ENCODE measurements around the gene ASB10. TPM values are rescaled to one million over a fixed set of nuclear protein-coding genes. Genes with fewer than 3 reads are reported as not detected.

Gene ASB10
- total RNA-seq, 1 experiment from 2014 or later, result not detected

DNA sequence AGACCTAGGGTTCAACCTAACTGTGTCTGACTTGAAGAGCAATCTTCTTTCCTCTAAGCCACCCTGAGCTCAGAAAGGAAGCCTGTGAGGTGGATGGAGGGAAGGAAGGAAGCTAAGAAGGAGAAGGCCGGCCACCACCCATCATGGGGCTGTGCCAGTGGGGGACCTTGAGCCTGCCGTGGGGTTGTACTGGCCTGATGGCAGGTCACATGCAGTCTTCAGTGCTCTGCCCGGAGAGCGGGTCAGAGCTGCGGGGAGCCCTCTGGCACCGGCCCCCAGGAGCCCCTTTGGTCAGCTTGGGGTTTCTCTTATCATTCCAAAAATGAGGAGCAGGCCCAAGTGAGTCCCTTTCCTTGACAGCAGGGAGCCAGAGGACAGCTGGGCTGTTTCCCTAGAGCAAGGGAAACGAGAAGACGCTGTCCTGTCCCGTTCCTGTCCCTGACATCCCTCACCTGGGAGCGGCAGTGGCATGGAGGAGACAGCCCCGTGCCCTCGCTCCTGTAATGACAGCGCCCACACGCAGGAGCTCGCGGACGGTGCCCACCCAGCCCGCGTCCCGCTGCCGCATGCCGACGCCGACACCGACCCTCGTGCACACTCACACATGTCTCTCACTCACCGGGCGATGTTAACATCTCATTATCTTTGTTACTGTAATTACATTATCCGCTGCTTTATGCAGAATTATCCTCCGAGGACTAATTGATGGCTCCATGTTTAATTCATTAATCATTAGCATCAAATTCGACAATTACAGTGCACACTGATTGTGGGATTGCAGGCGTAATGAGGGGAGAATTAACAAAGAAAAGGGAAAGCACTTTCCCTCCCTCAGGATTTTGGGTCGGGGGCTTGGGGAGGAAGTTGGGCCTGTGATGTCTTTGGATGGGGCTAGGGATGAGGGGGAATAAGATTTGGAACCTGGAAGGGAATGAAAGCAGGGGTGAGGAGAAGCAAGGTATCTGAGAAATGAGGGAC lies 50.9 kb downstream of the ASB10 start:
- no peak for DNase-seq (ENCODE audit: low read depth)

DNA sequence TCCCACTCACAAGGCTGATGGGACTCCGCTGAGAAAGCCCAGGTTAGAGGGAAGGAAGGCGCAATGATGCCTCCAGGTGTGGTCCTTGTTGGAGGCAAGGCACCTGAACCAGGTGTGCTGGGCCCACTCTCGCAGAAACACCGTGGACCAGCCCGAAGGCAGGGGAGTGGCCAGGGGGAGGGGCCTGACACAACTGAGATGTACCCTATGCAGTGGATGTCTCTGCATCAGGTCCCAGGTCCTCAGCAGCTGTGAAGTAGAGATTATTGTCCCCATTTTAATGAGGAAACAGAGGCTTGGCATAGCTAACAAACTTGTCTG lies 51.6 kb downstream of the ASB10 start:
- no peak for DNase-seq (ENCODE audit: low read depth)

DNA sequence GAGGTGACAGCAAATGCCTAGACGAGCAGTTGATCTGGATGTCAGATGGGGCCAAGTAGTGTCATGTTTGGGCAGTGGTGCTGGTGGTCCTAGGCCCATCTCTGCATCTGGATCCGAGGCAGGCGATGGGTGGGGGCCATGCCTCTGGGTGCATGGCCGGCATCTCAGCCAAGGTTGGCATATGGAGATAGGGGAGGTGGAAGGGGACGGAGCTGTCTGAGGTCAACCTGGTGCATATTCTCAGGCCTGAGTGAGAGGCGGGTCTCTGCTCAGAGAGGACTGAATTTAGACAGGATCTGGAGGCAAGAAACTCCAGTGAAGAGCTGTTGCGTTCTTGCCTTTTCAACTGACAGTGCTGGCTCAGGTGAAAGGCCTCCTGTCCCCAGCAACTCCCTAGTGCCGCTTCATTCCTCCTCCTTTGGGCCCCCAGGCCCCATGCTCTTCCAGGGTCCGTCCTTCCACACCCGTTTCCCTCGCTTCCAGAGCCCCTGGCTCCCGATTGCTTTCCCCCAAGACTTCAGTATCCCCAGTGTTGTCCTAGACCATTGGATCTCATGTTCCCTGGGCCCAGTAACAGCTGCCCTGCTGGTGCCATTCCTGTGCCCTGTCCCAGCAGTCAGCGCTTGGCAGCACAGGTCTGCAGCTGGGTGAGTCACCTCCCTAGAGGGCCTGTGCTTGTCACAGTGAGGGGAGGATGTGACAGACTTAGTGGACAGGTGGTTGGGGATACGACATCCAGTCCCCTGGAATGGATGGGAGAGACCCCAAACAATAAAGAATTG lies 52.1 kb downstream of the ASB10 start:
- no peak for DNase-seq (ENCODE audit: low read depth)

GRCh38 chr7:151133986-151134742 lies 52.9 kb downstream of the ASB10 start:
- no peak for DNase-seq (ENCODE audit: low read depth)

DNA sequence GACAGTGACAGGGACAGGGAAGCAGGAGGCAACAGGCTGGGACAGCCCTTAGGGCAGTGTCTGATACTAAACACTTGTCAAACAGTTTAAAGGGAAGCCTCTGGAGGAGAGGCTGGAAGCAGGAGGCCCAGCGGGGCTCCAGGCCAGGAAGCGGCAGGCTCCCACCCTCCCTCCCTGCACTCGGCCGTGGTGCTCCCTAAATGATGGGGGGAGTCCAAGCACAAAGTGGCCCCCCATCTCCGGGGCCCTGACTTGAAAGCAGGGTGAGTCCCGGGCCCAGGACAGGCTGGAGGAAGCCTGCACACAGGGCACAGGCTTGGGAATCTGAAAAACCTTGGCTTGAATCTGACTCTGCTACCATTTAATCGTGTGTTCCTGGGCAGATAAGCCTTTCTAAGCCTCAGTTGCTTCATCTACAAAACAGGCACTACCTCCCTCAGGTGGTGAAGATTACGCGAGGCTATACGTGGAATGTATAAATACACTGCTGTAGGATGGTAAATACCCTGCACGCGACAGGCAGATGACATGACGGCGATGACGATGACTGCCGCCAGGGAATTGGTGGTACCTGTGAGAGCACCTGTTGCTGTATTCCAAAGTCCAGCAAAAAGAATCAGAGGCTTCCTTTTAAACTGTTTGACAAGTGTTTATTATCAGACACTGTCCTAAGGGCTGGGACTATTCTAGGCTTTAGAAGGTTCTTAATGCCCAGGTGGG lies 53.6 kb downstream of the ASB10 start:
- DNase-seq (ENCODE audit: low read depth), result no peak

GRCh38 chr7:151132461-151133205 lies 54.4 kb downstream of the ASB10 start:
- no peak for DNase-seq (ENCODE audit: low read depth)

- no peak for DNase-seq (ENCODE audit: low read depth)
These were observed 55.3 kb downstream of the ASB10 start for GRCh38 chr7:151131592-151132293.

DNA sequence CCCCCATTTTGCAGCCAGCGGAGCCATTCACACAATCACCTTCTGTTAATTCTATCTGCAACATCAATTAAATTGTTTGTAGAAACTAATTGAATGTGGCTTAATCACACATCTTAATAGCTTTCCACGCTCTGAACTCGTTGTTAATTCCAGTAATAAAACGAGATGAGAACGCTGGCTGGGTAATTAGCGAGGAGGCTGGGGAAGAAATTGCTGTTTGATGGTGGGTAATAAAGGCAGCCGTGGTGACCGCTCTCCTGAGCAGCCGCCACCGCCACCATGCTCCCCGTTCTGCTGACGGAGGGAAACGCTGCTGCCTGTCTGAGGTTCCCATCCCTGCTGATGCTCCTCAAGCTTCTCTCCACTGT lies 55.8 kb downstream of the ASB10 start:
- no peak for DNase-seq (ENCODE audit: low read depth)

GRCh38 chr7:151130741-151131157 lies 56.3 kb downstream of the ASB10 start:
- DNase-seq (ENCODE audit: low read depth), result no peak

- no peak for DNase-seq (ENCODE audit: low read depth)
These were observed 57.0 kb downstream of the ASB10 start for GRCh38 chr7:151129960-151130591.

DNA sequence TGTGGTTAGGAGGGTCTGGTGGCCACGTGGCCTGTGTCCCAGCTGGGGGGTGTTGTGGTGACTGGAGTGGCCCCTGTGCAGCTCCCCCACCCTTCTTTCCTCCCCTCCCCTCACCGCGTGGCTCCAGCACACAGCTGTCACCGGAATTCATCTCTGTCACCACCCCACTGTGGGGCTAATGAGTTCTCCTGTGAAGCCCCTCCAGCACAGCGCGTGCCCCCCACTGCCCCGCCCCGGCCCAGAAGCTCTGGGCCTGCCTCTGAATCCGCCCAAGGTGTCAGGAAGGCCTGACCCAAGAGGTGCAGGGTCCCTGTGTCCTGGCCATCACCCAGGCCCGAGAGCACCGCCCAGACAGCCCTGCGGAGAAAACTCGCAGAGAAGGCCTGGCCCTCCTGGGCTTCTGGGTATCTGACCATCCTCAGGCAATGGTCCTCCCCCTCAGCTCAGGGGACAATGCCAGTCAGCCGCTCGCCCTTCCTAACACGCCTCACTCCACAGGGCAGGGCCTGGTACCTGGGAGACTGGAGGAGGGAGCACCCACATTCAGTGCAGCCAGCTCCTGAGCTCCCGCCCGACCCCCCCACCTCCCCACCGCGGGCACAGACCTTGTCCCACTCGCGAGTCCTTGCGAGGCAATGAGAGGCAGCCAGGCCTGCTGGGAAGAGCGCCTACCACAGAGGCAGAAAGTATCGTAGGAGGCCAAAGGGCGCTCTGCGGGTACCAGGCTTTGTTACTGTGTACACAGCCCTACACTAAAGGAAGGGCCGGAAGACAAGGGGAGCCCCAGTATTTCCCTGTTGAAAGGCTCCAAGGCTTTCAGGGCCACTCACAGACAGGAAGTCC lies 57.7 kb downstream of the ASB10 start:
- no peak for DNase-seq (ENCODE audit: low read depth)

GRCh38 chr7:151128716-151129115 lies 58.3 kb downstream of the ASB10 start:
- no peak for DNase-seq (ENCODE audit: low read depth)

GRCh38 chr7:151128144-151128543 lies 58.9 kb downstream of the ASB10 start:
- DNase-seq (ENCODE audit: low read depth), result no peak

DNA sequence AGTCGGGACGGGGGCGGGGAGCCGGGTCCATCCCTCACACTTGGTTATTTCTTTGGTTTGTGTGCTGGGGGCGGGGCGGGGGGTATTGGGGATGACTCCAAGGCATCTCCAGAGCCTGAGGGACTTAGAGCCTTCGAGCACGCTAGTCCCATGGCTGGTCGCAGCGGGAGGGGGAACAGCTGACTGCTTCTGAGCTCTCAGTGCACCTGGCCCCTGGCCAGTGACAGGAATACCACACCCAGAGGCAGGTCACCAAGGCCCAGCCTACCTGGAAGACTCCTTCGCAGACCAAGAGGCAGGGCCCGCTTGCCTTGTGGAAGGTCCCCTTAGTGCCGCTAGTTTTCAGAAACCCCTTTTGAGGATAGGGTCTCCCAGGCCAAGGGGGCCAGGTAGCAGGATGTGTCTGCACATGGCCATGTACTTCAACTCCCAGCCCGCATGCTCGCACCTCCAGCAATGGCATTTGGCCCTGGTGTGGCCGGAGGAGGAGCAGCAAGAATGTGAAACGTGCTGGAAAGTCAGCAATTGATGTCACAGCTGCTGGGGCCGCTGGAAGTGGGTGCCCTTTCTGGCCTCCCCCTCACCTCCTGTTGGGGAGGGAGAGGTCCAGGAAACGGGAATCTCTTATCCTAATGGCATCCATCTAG lies 60.4 kb downstream of the ASB10 start:
- DNase-seq (ENCODE audit: low read depth), result no peak

GRCh38 chr7:151125846-151126481 lies 61.1 kb downstream of the ASB10 start:
- no peak for DNase-seq (ENCODE audit: low read depth)

Data from Daoy (cell line).